Endothelial cell of umbilical vein (primary cell): Measurements from ENCODE around the gene BMP10. TPM values are rescaled to one million over a fixed set of nuclear protein-coding genes. Genes with fewer than 3 reads are reported as not detected.

Experiments used
- BruUV-seq: library from RNA; stranded (reverse); fragments of 400-500 nt; replicated peaks from 2 replicates; lab custom pipeline; 2021; lab: Mats Ljungman, UMichigan
- CTCF ChIA-PET: fragments of 300-600, 350-600 bp; sonication (Branson Sonifier 250); formaldehyde crosslinking; loops from one replicate; lab custom pipeline; 2021; ENCODE audit warnings: antibody characterized with exemption, inconsistent platforms; lab: Charles Lee
- POLR2A ChIA-PET: fragments of 300-600, 350-600 bp; sonication (Branson Sonifier 250); formaldehyde crosslinking; loops from one replicate; lab custom pipeline; 2021; ENCODE audit warnings: antibody characterized with exemption, inconsistent platforms; lab: Charles Lee
- DNase-seq: peaks from one replicate; pipeline ENCODE4 v3.0.0-alpha.2; 2011; ENCODE audit warnings: low read depth, low spot score
- FAIRE-seq: peaks from 2 replicates; lab custom pipeline; 2011; peaks lifted over from hg19 to GRCh38; lab: Jason Lieb, UNC
- H2AFZ ChIP-seq: 2 replicates; pipeline ENCODE4 v1.6.0; 2012; ENCODE audit warnings: low read depth, low read length, control low read depth, inconsistent platforms
- H3K27ac ChIP-seq: 2 replicates; pipeline ENCODE4 v1.5.1; 2011; ENCODE audit warnings: low read depth, mild to moderate bottlenecking, control low read depth, low read length, moderate library complexity; ENCODE audit not compliant: insufficient read depth
- H3K27me3 ChIP-seq, 2 experiments: 2 replicates each; pipeline versions ENCODE4 v1.6.0 to v1.6.1; 2011; ENCODE audit warnings: low read length in 2 of 2, mixed read lengths in 1 of 2; ENCODE audit not compliant: control insufficient read depth in 2 of 2, insufficient read depth in 2 of 2
- H3K36me3 ChIP-seq, 2 experiments: 2 replicates in 1 of 2; 3 replicates in 1 of 2; pipeline ENCODE4 v1.5.1; 2011; ENCODE audit warnings: low read length in 2 of 2, mild to moderate bottlenecking in 1 of 2, moderate library complexity in 1 of 2; ENCODE audit not compliant: control insufficient read depth in 2 of 2, insufficient read depth in 2 of 2; ENCODE audit errors: extremely low read depth in 1 of 2
- H3K4me1 ChIP-seq: 3 replicates; pipeline ENCODE4 v1.5.1; 2011; ENCODE audit warnings: mild to moderate bottlenecking, low read length; ENCODE audit not compliant: control insufficient read depth, insufficient read depth; ENCODE audit errors: extremely low read depth
- H3K4me2 ChIP-seq: 2 replicates; pipeline ENCODE4 v1.6.1; 2011; ENCODE audit warnings: low read length, control low read depth, mixed read lengths; ENCODE audit not compliant: insufficient read depth
- H3K4me3 ChIP-seq, 3 experiments: fragments of 200-600 bp in 1 of 3; sonication (generic), shearing (Covaris generic) in 1 of 3; replicated peaks in 1 of 3; 2 replicates each; pipeline ENCODE4 v1.5.1; 2011 to 2016; ENCODE audit warnings: control low read depth in 3 of 3, low read length in 3 of 3, mild to moderate bottlenecking in 2 of 3, inconsistent platforms in 1 of 3, low read depth in 1 of 3, moderate library complexity in 1 of 3; ENCODE audit not compliant: insufficient read depth in 1 of 3
- H3K79me2 ChIP-seq: 2 replicates; pipeline ENCODE4 v1.6.0; 2012; ENCODE audit warnings: low read length, inconsistent platforms; ENCODE audit not compliant: control insufficient read depth, insufficient read depth
- H3K9ac ChIP-seq: replicated peaks from 2 replicates; pipeline ENCODE3; 2011; ENCODE audit warnings: low read length, control low read depth; ENCODE audit not compliant: insufficient read depth; ENCODE audit errors: extremely low read depth
- H3K9me1 ChIP-seq: replicated peaks from 3 replicates; pipeline ENCODE4 v1.6.0; 2011; ENCODE audit warnings: mild to moderate bottlenecking, low read length; ENCODE audit not compliant: control insufficient read depth, insufficient read depth; ENCODE audit errors: extremely low read depth
- H3K9me3 ChIP-seq: replicated peaks from 2 replicates; pipeline ENCODE4 v1.5.1; 2012; ENCODE audit warnings: low read length, inconsistent platforms; ENCODE audit not compliant: control insufficient read depth, insufficient read depth
- H4K20me1 ChIP-seq: replicated peaks from 2 replicates; pipeline ENCODE3; 2011; ENCODE audit warnings: mild to moderate bottlenecking, low read length; ENCODE audit not compliant: control insufficient read depth, insufficient read depth; ENCODE audit errors: extremely low read depth
- EZH2 ChIP-seq: IDR thresholded peaks from 2 replicates; pipeline ENCODE4 v1.6.1; 2012; ENCODE audit warnings: borderline replicate concordance, low read depth, mild to moderate bottlenecking, moderate library complexity, low read length, inconsistent platforms; ENCODE audit not compliant: severe bottlenecking
- FOS ChIP-seq: IDR thresholded peaks from 2 replicates; pipeline ENCODE4 v1.6.1; 2011; ENCODE audit warnings: mild to moderate bottlenecking, low read length, moderate library complexity, borderline replicate concordance; ENCODE audit not compliant: insufficient read depth
- GATA2 ChIP-seq: IDR thresholded peaks from 2 replicates; pipeline ENCODE4 v1.7.0; 2011; ENCODE audit warnings: low read depth, mild to moderate bottlenecking, moderate library complexity, mixed read lengths, low read length; ENCODE audit not compliant: insufficient read length, insufficient read depth
- POLR2AphosphoS5 ChIP-seq: IDR thresholded peaks from 2 replicates; pipeline ENCODE4 v1.6.1; 2012; ENCODE audit warnings: low read depth, mild to moderate bottlenecking, control low read depth, low read length, moderate library complexity; ENCODE audit not compliant: insufficient read depth
- dilution Hi-C: fragments of 300-500 bp; cut with MboI; formaldehyde crosslinking; loops from one replicate; pipeline ENCODE4 v1.15.0; 2019; ENCODE audit warnings: low sequenced_read_pairs; ENCODE audit not compliant: extremely low pct_ligation_motif_present
- intact Hi-C: fragments of 100-400 bp; cut with micrococcal nuclease; formaldehyde crosslinking; loops from one replicate; pipeline ENCODE4 v1.10.0; 2022
- polyA plus RNA-seq, 4 experiments: library from polyadenylated mRNA; depleted of rRNA in 3 of 4; stranded (reverse) in 3 of 4; unstranded in 1 of 4; fragments of >200 nt; gene quantifications; 2 replicates each; pipeline versions ENCODE4 v1.2.1 to v1.2.3, GENCODE V29; 2011 to 2012; ENCODE audit warnings: missing spikeins in 1 of 4
- total RNA-seq: library from RNA; stranded (reverse); gene quantifications from 2 replicates; pipeline ENCODE4 v1.2.3, GENCODE V29; 2021
- TF ChIP-seq, protein P1 (sequence below), 2 donors: IDR thresholded peaks; 1 replicate in 1 of 2; 2 replicates in 1 of 2; pipeline ENCODE4 v1.5.1; 2011; ENCODE audit warnings: low read length in 2 of 2, mild to moderate bottlenecking in 2 of 2, moderate library complexity in 2 of 2, control low read depth in 1 of 2, inconsistent platforms in 1 of 2, low read depth in 1 of 2; ENCODE audit not compliant: insufficient read depth in 1 of 2; ENCODE audit errors: extremely low read depth in 1 of 2

The BMP10 gene
- total and polyA plus RNA-seq, 2 donors (not counting 3 experiments of a cell fraction or from before 2014, with no cell fraction given) = not detected

GRCh38 chr2:68845043-68845442 is 26.2 kb downstream of the BMP10 start:
- H3K27me3 ChIP-seq = no peaks in the 10 kb centered on the region
- no peak overlapping the region for H3K4me2 ChIP-seq
- no peaks in the 10 kb centered on the region for H4K20me1 ChIP-seq
- no peak overlapping the region for H3K9ac ChIP-seq
- BruUV-seq = no TSS peak
- H3K9me1 ChIP-seq = no peaks in the 10 kb centered on the region
- TF ChIP-seq EZH2 = no peak
- TF ChIP-seq POLR2AphosphoS5 = no peak
- no peak for TF ChIP-seq FOS
- TF ChIP-seq, protein P1, sequence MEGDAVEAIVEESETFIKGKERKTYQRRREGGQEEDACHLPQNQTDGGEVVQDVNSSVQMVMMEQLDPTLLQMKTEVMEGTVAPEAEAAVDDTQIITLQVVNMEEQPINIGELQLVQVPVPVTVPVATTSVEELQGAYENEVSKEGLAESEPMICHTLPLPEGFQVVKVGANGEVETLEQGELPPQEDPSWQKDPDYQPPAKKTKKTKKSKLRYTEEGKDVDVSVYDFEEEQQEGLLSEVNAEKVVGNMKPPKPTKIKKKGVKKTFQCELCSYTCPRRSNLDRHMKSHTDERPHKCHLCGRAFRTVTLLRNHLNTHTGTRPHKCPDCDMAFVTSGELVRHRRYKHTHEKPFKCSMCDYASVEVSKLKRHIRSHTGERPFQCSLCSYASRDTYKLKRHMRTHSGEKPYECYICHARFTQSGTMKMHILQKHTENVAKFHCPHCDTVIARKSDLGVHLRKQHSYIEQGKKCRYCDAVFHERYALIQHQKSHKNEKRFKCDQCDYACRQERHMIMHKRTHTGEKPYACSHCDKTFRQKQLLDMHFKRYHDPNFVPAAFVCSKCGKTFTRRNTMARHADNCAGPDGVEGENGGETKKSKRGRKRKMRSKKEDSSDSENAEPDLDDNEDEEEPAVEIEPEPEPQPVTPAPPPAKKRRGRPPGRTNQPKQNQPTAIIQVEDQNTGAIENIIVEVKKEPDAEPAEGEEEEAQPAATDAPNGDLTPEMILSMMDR (IDR thresholded peaks at IDR 0.05; ENCODE audit: extremely low read depth in 1 of 2, insufficient read depth in 1 of 2, low read depth in 1 of 2, low read length in 2 of 2) = no peak
- TF ChIP-seq GATA2 = no peak
- H3K79me2 ChIP-seq = no peaks in the 10 kb centered on the region
- no peak overlapping the region for H2AFZ ChIP-seq
- peaks cover 10% of the 10 kb centered on the region for H3K4me1 ChIP-seq
- no peaks in the 10 kb centered on the region for H3K9me3 ChIP-seq
- H3K27ac ChIP-seq = no peak overlapping the region
- intact Hi-C loops = no loop called here
- POLR2A ChIA-PET = no interaction called here
- dilution Hi-C loops = no loop called here
- CTCF ChIA-PET = interaction anchor here (1.0 to 2.7 kb wide), 6 partner anchors 9 to 93 kb away, joined by 4 to 10 read pairs (median 5); no protein-coding TSS in a partner anchor
- FAIRE-seq (no peak), DNase-seq (no peak)
- no peaks in the 10 kb centered on the region for H3K36me3 ChIP-seq
- H3K4me3 ChIP-seq = no peak overlapping the region
